Transverse colon (tissue), 4 donors: Measurements from ENCODE around the gene SFRP2.

Experiments used
- EP300 ChIP-seq: sonication (generic); formaldehyde crosslinking; IDR thresholded peaks from one replicate; pipeline ENCODE4 v1.6.1; 2017; ENCODE audit warnings: antibody characterized with exemption, low read depth
- POLR2A ChIP-seq: fragments of 450-650 bp; IDR thresholded peaks from one replicate; pipeline ENCODE4 v1.6.1; 2016; ENCODE audit warnings: antibody characterized with exemption, mild to moderate bottlenecking, moderate library complexity
- POLR2AphosphoS5 ChIP-seq, 3 donors: sonication (generic); formaldehyde crosslinking; IDR thresholded peaks; one replicate each; pipeline ENCODE4 v1.6.1; 2016; ENCODE audit warnings: antibody characterized with exemption in 3 of 3
- TF ChIP-seq, protein P1 (sequence below), 5 experiments: fragments of 200-600 bp in 3 of 5; fragments of 450-650 bp in 2 of 5; sonication (generic) in 3 of 5; IDR thresholded peaks; 1 replicate in 2 of 5; 2 replicates in 3 of 5; pipeline ENCODE4 v1.5.1; 2016 to 2017; ENCODE audit warnings: antibody characterized with exemption in 5 of 5, inconsistent platforms in 3 of 5, mild to moderate bottlenecking in 2 of 5, moderate library complexity in 1 of 5

DNA sequence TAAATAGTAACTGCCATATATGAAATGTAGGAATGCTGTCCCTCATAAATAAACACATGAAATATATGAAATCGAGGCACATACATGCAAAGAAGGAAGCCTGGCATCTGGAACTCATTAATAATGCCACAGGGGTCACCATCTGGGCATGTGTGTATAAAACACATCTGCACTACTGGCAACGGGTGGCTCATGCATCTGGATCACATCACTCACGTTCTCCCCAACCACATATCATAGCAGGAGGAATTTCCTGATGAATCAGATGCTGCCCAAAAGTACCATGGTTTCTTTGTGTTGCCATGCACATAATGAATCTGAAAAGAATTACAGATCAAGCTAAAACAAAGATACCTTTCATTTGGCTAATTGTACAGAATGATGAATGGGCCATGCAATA, 57.6 kb downstream of the SFRP2 start:
- TF ChIP-seq EP300 (no peak), POLR2A (no peak), POLR2AphosphoS5 (IDR thresholded peaks at IDR 0.05) (no peak)
- TF ChIP-seq, protein P1, sequence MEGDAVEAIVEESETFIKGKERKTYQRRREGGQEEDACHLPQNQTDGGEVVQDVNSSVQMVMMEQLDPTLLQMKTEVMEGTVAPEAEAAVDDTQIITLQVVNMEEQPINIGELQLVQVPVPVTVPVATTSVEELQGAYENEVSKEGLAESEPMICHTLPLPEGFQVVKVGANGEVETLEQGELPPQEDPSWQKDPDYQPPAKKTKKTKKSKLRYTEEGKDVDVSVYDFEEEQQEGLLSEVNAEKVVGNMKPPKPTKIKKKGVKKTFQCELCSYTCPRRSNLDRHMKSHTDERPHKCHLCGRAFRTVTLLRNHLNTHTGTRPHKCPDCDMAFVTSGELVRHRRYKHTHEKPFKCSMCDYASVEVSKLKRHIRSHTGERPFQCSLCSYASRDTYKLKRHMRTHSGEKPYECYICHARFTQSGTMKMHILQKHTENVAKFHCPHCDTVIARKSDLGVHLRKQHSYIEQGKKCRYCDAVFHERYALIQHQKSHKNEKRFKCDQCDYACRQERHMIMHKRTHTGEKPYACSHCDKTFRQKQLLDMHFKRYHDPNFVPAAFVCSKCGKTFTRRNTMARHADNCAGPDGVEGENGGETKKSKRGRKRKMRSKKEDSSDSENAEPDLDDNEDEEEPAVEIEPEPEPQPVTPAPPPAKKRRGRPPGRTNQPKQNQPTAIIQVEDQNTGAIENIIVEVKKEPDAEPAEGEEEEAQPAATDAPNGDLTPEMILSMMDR (IDR thresholded peaks at IDR 0.05), result no peak
